ENCODE measurements around the gene RRAGC.
A peak's percentile ranks its signal among the peaks of the same experiment; 100 is the strongest.

RRAGC gene

GRCh38 chr1:38859561-38860453 lies at the start of gene RRAGC:
Gene RRAGC, minus strand, starts transcription at chr1:38859772. Its CDS starts 126 bp downstream, at chr1:38859646.
- DNase-seq = peak; percentile 99

GRCh38 chr1:38908821-38909220 lies 49.2 kb upstream of the RRAGC start:
- DNase-seq = no peak

GRCh38 chr1:38905985-38906384 lies 46.4 kb upstream of the RRAGC start:
- no peak for DNase-seq

DNA sequence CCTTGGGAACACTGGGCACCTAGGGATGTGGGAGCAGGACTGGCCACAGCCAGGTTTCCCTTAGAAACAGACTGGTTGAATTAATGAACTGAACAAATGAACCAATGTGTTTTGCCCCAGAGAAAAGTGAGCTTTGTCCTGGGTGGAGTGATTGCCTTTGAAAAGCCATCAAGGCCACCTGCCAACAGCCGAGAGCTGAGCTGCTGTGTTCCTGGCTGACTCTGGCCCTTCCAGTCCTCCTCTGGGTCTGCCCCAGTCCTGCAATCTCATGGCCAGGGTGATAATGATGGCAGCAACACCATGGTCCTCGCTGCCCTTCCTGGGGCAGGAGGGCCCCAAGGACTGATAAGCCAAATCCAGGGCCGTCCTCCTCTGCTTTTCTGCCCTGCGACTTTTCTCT lies 40.0 kb upstream of the RRAGC start:
- DNase-seq = no peak

DNA sequence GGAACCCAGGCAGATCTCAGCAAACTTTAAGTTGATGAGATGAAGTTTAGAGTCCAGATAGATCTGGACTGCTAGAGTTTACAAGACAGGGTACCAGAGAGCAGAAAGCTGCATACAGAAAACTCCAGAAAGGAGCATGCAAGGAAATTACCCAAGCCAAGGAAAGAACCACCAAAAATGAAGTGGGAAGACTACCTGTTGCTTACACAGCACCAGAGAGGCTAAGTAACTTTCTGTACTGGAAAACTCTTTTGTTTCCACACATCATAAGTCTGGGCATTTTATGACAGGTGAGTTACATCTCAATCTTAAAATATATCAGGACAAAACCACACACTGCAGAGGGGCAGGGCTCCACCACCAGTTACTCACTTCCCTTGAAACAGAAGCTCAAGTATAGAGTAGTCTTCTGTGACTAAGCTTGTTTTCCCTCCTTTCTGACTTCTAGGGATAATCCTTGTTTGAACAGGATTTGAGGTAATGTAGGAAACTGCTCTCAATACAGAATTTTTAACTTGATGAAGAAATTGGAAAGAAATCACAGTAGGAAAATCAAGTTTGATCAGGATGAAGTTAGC lies 39.2 kb upstream of the RRAGC start:
- no peak for DNase-seq

GRCh38 chr1:38896169-38896568 lies 36.6 kb upstream of the RRAGC start:
- no peak for DNase-seq

- DNase-seq = no peak
These were observed 33.4 kb upstream of the RRAGC start for GRCh38 chr1:38892976-38893375.

GRCh38 chr1:38891753-38892152 lies 32.2 kb upstream of the RRAGC start:
- peak; percentile 32 for DNase-seq

GRCh38 chr1:38889589-38889988 lies 30.0 kb upstream of the RRAGC start:
- no peak for DNase-seq

DNA sequence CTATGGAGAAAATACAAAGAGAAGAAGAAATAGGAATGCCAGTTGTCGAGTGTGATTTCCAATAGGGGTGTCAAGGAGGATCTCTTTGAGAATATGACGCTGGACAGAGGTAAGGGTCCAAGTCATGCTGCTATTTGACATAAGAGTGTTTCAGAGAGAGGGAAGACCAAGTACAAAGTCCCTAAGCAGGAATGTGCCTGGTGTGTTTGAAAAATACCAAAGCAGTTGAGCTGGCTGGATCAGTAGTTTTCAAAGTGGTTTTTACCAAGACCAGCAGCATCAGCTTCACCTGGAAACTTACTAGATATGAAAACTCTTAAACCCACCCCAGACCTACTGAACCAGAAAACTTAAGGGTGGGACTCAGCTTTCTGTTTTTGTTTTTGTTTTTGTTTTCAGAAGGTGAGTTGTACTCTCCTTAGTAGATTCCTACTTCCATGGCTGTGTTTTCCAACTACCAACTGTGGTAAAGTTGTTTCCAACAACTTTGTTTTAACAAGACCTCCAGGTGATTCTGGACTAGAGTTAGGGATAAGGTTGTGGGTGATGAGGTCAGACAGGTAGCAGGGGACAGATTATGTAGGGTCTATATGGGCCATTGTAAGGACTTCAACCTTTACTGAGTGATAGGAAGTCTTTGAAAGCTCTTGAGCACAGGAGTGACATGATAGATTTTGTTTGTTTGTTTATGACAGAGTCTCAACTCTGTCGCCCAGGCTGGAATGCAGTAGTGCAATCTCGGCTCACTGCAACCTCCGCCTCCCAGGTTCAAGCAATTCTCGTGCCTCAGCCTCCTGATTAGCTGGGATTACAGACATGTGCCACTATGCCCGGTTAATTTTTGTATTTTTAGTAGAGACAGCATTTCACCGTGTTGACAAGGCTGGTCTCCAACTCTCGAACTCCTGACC lies 29.1 kb upstream of the RRAGC start:
- no peak for DNase-seq

GRCh38 chr1:38885092-38885491 lies 25.5 kb upstream of the RRAGC start:
- DNase-seq = no peak

DNA sequence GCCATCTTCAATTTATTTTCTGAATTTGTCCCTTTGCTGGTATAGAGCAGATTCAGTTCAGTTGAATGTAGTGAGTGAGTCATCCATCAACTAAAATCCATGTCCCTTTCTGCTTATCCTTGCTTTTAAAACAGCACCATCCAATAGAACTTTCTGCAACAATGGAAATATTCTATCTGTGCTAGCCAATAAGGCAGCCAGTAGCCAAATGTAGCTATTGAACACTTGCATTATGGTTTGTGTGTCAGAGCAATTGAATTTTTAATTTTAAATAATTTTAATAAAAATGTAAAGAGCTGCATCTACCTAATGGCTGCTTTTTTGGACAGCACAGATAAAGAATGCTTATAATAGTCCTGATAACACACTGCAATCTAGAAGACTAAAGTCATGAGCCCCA lies 21.9 kb upstream of the RRAGC start, which contains the start of gene GJA9:
Gene GJA9 (minus strand): TSS at position 101 of the 400 bp plus-strand sequence. CDS start 5,489 bp downstream, outside the sequence.
- no peak for DNase-seq

- DNase-seq = no peak
These were observed 16.2 kb upstream of the RRAGC start for GRCh38 chr1:38875811-38876210.

- peak; percentile 98 for DNase-seq
These were observed 13.7 kb upstream of the RRAGC start, which contains the start of gene MYCBP for GRCh38 chr1:38873027-38873969. Gene MYCBP, minus strand, starts transcription at chr1:38873348. Its CDS starts 43 bp downstream, at chr1:38873305.

- DNase-seq = peak; percentile 53
These were observed 12.9 kb upstream of the RRAGC start for GRCh38 chr1:38872401-38873026.

DNA sequence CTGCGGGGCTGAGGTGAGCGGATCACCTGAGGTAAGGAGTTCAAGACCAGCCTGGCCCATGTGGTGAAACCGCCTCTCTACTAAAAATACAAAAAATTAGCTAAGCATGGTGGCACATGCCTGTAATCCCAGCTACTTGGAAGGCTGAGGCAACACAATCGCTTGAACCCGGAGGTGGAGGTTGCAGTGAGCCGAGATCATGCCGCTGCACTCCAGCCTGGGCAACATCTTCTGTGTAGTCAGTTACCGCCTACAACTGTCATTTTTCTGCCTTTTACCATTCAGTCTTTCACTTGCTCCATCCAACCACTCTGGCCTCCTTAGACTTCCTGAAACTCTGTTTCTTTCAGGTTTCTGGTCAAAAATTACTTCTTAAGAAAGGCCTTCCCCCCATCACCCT lies 11.4 kb upstream of the RRAGC start:
- no peak for DNase-seq

DNA sequence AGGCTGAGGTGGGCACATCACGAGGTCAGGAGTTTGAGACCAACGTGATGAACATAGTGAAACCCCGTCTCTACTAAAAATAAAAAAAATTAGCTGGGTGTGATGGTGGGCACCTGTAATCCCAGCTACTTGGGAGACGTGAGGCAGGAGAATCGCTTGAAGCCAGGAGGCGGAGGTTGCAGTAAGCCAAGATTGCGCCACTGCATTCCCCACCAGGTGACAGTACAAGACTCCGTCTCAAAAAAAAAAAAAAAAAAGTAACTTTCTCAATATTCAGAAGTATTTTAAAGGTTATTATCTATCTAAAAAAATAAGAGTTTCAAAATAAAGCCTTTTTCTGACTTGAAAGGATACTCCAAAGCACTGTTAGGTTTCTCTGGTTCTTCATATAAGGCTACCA lies 7.6 kb upstream of the RRAGC start:
- no peak for DNase-seq

GRCh38 chr1:38865112-38865715 lies 5.6 kb upstream of the RRAGC start:
- DNase-seq = no peak

DNA sequence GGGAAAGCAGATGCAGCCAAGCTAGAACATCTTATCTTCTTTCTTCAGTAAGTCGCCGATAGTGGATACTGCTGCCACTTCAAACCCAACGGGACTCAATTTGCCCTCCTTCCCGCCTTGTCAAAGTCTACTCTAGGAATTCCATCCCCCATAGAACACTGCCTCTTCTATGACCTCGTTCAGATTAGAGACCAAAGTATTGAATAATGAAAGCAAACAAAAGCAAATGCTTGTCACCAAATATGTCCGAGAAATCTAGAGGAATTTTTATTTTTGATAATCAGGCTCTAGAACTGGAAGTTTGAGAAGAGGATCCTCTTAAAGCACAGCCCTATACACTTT lies 853 bp upstream of the RRAGC start:
- no peak for DNase-seq

GRCh38 chr1:38858833-38859560 lies 575 bp downstream of the RRAGC start:
- peak; percentile 67 for DNase-seq

All from hematopoietic multipotent progenitor cell treated with erythropoietin and hydrocortisone succinate and interleukin-3 and kit ligand, for 6 days (in vitro differentiated cells).